Measurements from ENCODE around the gene B4GALNT3.
A peak's percentile ranks its signal among the peaks of the same experiment; 100 is the strongest.

Gene B4GALNT3

DNA sequence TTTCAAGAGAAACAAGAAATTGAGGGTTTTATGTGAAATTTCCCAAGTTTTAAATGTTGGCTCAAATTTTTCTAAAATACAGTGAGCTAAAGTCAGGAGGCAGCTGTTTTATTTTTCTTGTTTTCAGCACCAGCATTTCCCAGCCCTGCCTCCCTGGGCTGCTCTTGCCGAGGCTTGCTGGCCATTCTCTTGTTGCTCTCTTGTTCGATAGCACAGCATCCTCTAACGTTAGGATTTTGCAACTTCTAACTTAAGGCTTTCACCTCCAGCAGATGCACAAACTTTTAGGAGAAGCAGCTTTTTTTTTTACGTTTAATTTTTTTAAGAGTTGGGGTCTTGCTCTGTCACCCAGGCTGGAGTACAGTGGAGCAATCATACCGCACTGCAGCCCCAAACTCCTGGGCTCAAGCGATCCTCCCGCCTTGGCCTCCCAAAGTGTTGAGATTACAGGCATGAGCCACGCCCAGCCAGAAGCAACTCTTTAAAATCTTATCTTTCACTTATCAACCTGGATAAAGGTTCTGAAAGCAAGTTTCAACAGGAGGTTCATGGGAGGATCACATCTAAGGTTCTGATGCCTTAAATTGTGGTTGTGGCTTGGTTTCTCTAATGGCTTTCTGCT lies 40.2 kb downstream of the B4GALNT3 start:
- Histone ChIP-seq H3K9me3 (ENCODE audit: insufficient read depth, low read length) (no peaks in the 10 kb centered on the region), H3K9ac (ENCODE audit: insufficient read length, low read depth) (no peak overlapping the region), H3K4me1 (ENCODE audit: insufficient read depth, insufficient read length) (peaks cover 17% of the 10 kb centered on the region), H3K36me3 (ENCODE audit: insufficient read depth, insufficient read length, low read length) (no peaks in the 10 kb centered on the region), H3K4me3 (ENCODE audit: insufficient read length, low read depth) (no peak overlapping the region), H3K27me3 (ENCODE audit: insufficient read depth, insufficient read length) (no peaks in the 10 kb centered on the region)
- TF ChIP-seq SUZ12 (IDR thresholded peaks at IDR 0.05; ENCODE audit: extremely low read depth, insufficient read depth, insufficient read length), result no peak
- no peak for TF ChIP-seq YY1 (IDR thresholded peaks at IDR 0.05; ENCODE audit: insufficient read depth, insufficient read length)
- TF ChIP-seq ZNF274 (IDR thresholded peaks at IDR 0.05; ENCODE audit: low read depth, low read length), result no peak
- no peak for DNase-seq (ENCODE audit: low read depth, low spot score)

- Histone ChIP-seq H3K9me3 (ENCODE audit: insufficient read depth, low read length) (no peaks in the 10 kb centered on the region), H3K4me3 (ENCODE audit: insufficient read length, low read depth) (no peak overlapping the region)
- TF ChIP-seq ZNF274 (IDR thresholded peaks at IDR 0.05; ENCODE audit: low read depth, low read length) (no peak), YY1 (IDR thresholded peaks at IDR 0.05; ENCODE audit: insufficient read depth, insufficient read length) (no peak), SUZ12 (IDR thresholded peaks at IDR 0.05; ENCODE audit: extremely low read depth, insufficient read depth, insufficient read length) (no peak)
These were observed 42.1 kb downstream of the B4GALNT3 start for GRCh38 chr12:501722-502447.

DNA sequence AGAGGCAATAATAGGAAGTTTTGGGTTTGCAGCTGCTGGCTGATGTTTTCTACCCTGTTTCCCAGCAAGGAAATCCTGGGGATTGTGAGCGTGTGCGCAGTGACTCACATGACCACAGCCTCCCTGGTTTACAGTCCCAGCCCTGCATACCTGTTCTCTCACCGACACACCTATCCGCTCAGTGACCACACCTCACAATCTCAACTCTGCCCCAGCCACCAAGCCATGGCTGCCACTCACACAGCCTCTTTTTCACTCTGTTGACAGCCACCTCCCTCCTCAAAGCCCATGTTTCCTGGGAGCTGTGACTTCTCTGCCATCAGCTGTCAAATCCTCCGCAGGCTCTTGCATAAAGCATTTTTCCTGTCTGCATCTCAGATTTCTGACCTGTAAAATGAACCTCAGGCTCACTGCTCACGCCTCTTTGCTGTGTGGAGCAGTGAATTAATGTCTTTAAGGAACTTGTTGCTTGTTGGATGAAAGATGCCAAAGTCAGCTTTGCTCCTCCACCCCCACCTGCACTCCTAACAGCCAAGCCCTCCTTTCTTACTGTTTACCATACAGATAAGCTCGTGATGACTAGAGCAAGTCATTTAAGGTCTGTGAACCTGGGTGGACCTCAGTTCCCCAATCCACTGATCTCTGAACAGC lies 43.5 kb downstream of the B4GALNT3 start:
- peak overlapping the region; percentile 34 for H3K9ac ChIP-seq (ENCODE audit: insufficient read length, low read depth)
- TF ChIP-seq SUZ12 (IDR thresholded peaks at IDR 0.05; ENCODE audit: extremely low read depth, insufficient read depth, insufficient read length) (no peak), ZNF274 (IDR thresholded peaks at IDR 0.05; ENCODE audit: low read depth, low read length) (no peak), YY1 (IDR thresholded peaks at IDR 0.05; ENCODE audit: insufficient read depth, insufficient read length) (no peak)
- H3K4me3 ChIP-seq (ENCODE audit: insufficient read length, low read depth), result no peak overlapping the region
- peaks cover 26% of the 10 kb centered on the region for H3K4me1 ChIP-seq (ENCODE audit: insufficient read depth, insufficient read length)
- no peaks in the 10 kb centered on the region for H3K36me3 ChIP-seq (ENCODE audit: insufficient read depth, insufficient read length, low read length)
- H3K27me3 ChIP-seq (ENCODE audit: insufficient read depth, insufficient read length), result no peaks in the 10 kb centered on the region
- no peaks in the 10 kb centered on the region for H3K9me3 ChIP-seq (ENCODE audit: insufficient read depth, low read length)
- DNase-seq (ENCODE audit: low read depth, low spot score), result no peak

More at GRCh38 chr12:501722-502447, 42.1 kb downstream of the B4GALNT3 start:
- no peak overlapping the region for H3K9ac ChIP-seq (ENCODE audit: insufficient read length, low read depth)
- no peak for DNase-seq (ENCODE audit: low read depth, low spot score)
- H3K27me3 ChIP-seq (ENCODE audit: insufficient read depth, insufficient read length), result no peaks in the 10 kb centered on the region
- no peaks in the 10 kb centered on the region for H3K36me3 ChIP-seq (ENCODE audit: insufficient read depth, insufficient read length, low read length)
- peaks cover 21% of the 10 kb centered on the region for H3K4me1 ChIP-seq (ENCODE audit: insufficient read depth, insufficient read length)

GRCh38 chr12:505221-505620 lies 45.5 kb downstream of the B4GALNT3 start:
- Histone ChIP-seq H3K36me3 (ENCODE audit: insufficient read depth, insufficient read length, low read length) (no peaks in the 10 kb centered on the region), H3K9ac (ENCODE audit: insufficient read length, low read depth) (no peak overlapping the region), H3K4me3 (ENCODE audit: insufficient read length, low read depth) (no peak overlapping the region), H3K27me3 (ENCODE audit: insufficient read depth, insufficient read length) (no peaks in the 10 kb centered on the region), H3K4me1 (ENCODE audit: insufficient read depth, insufficient read length) (peaks cover 42% of the 10 kb centered on the region), H3K9me3 (ENCODE audit: insufficient read depth, low read length) (no peaks in the 10 kb centered on the region)
- TF ChIP-seq YY1 (IDR thresholded peaks at IDR 0.05; ENCODE audit: insufficient read depth, insufficient read length) (no peak), SUZ12 (IDR thresholded peaks at IDR 0.05; ENCODE audit: extremely low read depth, insufficient read depth, insufficient read length) (no peak), ZNF274 (IDR thresholded peaks at IDR 0.05; ENCODE audit: low read depth, low read length) (no peak)
- no peak for DNase-seq (ENCODE audit: low read depth, low spot score)

DNA sequence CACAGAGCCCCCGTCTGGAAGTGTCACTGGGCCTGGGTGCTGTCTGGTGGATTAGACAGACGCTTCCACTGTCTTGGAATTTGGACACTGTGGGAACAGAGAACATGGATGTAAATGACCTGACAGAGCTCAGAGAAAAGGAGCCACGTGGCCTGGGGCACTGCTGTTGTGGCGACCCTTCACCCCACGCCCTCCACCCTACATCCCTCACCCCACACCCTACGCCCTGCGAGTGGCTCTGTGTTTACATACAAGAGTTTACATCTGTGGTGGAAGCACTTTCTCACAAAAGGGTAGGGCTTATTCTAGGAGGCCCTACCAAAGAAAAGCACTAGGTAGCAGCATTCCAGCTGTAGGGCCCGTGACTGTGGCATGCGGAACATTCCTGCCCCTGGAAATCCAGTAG lies 47.7 kb downstream of the B4GALNT3 start:
- no peak for DNase-seq (ENCODE audit: low read depth, low spot score)
- H3K4me1 ChIP-seq (ENCODE audit: insufficient read depth, insufficient read length), result peaks cover 39% of the 10 kb centered on the region
- no peak overlapping the region for H3K9ac ChIP-seq (ENCODE audit: insufficient read length, low read depth)
- H3K27me3 ChIP-seq (ENCODE audit: insufficient read depth, insufficient read length), result no peaks in the 10 kb centered on the region
- no peak for TF ChIP-seq ZNF274 (IDR thresholded peaks at IDR 0.05; ENCODE audit: low read depth, low read length)
- no peak for TF ChIP-seq YY1 (IDR thresholded peaks at IDR 0.05; ENCODE audit: insufficient read depth, insufficient read length)
- TF ChIP-seq SUZ12 (IDR thresholded peaks at IDR 0.05; ENCODE audit: extremely low read depth, insufficient read depth, insufficient read length), result no peak
- no peak overlapping the region for H3K4me3 ChIP-seq (ENCODE audit: insufficient read length, low read depth)
- no peaks in the 10 kb centered on the region for H3K36me3 ChIP-seq (ENCODE audit: insufficient read depth, insufficient read length, low read length)
- H3K9me3 ChIP-seq (ENCODE audit: insufficient read depth, low read length), result no peaks in the 10 kb centered on the region

DNA sequence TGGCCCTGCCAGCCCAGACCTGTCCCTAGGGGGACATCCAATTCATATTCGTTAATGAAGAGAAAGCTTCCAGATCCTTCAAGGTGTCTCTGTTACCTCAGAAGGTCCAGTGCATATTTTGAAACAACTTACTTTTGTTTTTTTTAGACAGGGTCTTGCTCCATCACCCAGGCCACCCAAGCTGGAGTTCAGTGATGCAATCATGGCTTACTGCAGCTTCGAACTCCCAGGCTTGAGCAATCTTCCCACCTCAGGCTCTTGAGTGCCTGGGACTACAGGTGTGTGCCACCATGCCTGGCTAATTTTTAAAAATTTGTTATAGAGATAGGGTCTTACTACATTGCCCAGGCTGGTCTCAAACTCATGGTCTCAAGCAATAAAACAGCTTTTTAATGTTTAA lies 48.4 kb downstream of the B4GALNT3 start:
- no peak for TF ChIP-seq ZNF274 (IDR thresholded peaks at IDR 0.05; ENCODE audit: low read depth, low read length)
- no peak for TF ChIP-seq YY1 (IDR thresholded peaks at IDR 0.05; ENCODE audit: insufficient read depth, insufficient read length)
- no peaks in the 10 kb centered on the region for H3K9me3 ChIP-seq (ENCODE audit: insufficient read depth, low read length)
- H3K4me3 ChIP-seq (ENCODE audit: insufficient read length, low read depth), result no peak overlapping the region
- H3K36me3 ChIP-seq (ENCODE audit: insufficient read depth, insufficient read length, low read length), result no peaks in the 10 kb centered on the region
- H3K9ac ChIP-seq (ENCODE audit: insufficient read length, low read depth), result no peak overlapping the region
- H3K4me1 ChIP-seq (ENCODE audit: insufficient read depth, insufficient read length), result peaks cover 36% of the 10 kb centered on the region
- DNase-seq (ENCODE audit: low read depth, low spot score), result no peak
- H3K27me3 ChIP-seq (ENCODE audit: insufficient read depth, insufficient read length), result no peaks in the 10 kb centered on the region

DNA sequence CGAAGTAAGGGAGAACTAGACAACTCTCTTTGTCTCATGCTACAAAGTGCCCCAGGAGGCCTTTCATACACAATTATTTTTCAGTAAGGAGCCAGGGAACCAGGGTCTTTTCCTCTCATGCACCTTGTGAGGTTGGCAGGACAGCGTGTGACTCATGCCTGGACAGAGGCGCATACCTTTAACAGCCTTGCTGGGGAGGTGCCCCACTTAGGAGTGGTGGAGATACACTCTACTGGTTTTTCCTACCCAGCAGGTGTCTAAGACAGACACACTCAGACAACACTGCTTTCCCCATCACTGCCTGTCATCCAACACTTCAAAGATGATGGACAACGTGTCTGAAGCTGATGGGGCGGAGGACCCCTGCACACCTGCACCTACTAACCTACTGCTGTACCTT lies 49.1 kb downstream of the B4GALNT3 start:
- H3K9ac ChIP-seq (ENCODE audit: insufficient read length, low read depth), result no peak overlapping the region
- peaks cover 30% of the 10 kb centered on the region for H3K4me1 ChIP-seq (ENCODE audit: insufficient read depth, insufficient read length)
- no peaks in the 10 kb centered on the region for H3K9me3 ChIP-seq (ENCODE audit: insufficient read depth, low read length)
- no peak for TF ChIP-seq ZNF274 (IDR thresholded peaks at IDR 0.05; ENCODE audit: low read depth, low read length)
- no peak for TF ChIP-seq SUZ12 (IDR thresholded peaks at IDR 0.05; ENCODE audit: extremely low read depth, insufficient read depth, insufficient read length)
- TF ChIP-seq YY1 (IDR thresholded peaks at IDR 0.05; ENCODE audit: insufficient read depth, insufficient read length), result no peak
- H3K27me3 ChIP-seq (ENCODE audit: insufficient read depth, insufficient read length), result no peaks in the 10 kb centered on the region
- no peaks in the 10 kb centered on the region for H3K36me3 ChIP-seq (ENCODE audit: insufficient read depth, insufficient read length, low read length)
- no peak overlapping the region for H3K4me3 ChIP-seq (ENCODE audit: insufficient read length, low read depth)
- DNase-seq (ENCODE audit: low read depth, low spot score), result no peak

Measured in NT2/D1 (cell line).